SH-SY5Y (cell line): Measurements from ENCODE around the gene CRYBB3.

Experiments used
- GATA2 ChIP-seq: IDR thresholded peaks from 2 replicates; pipeline ENCODE4 v1.6.1; 2011; ENCODE audit warnings: mild to moderate bottlenecking, low read depth, low read length
- GATA3 ChIP-seq: IDR thresholded peaks from 2 replicates; pipeline ENCODE4 v1.6.1; 2011; ENCODE audit warnings: low read depth, mild to moderate bottlenecking, low read length, moderate library complexity

DNA sequence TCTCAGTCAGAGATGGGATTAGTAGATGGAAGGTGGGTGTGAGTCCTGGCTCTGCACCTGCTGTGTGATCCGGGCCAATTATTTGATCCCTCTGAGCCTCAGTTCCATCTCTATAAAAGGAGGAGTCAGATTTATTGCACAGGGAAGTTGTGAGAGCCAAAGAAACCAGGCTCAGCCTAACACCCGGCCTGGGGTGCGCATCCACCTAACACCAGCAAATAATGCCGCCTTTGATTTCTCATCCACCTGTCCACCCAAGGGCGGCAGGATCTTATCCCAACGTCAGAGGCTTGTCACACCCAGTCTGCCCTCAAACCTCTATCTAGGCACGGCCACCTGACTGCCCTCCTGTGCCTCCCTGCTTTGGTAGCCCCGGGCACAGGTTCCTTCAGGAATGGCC is 22.1 kb downstream of the CRYBB3 start:
- no peak for TF ChIP-seq GATA2
- no peak for TF ChIP-seq GATA3
